ENCODE measurements around the gene PAGE5.

PAGE5 gene

GRCh38 chrX:55220119-55220794, at the start of gene PAGE5:
Gene PAGE5 (plus strand): TSS chrX:55220346. CDS start chrX:55221383, 1,037 bp downstream.
- H3K4me3 ChIP-seq (ENCODE audit: low read depth, low read length): no peak within 1 kb of the TSS

- H3K4me3 ChIP-seq (ENCODE audit: low read depth, low read length): no peak overlapping the region
Measured at GRCh38 chrX:55187281-55187680, 32.9 kb upstream of the PAGE5 start.

GRCh38 chrX:55196688-55197087, 23.5 kb upstream of the PAGE5 start:
- H3K4me3 ChIP-seq (ENCODE audit: low read depth, low read length): no peak overlapping the region

- no peak overlapping the region for H3K4me3 ChIP-seq (ENCODE audit: low read depth, low read length)
Measured at GRCh38 chrX:55201930-55202579, 18.1 kb upstream of the PAGE5 start.

- no peak overlapping the region for H3K4me3 ChIP-seq (ENCODE audit: low read depth, low read length)
Measured at GRCh38 chrX:55206162-55206941, 13.8 kb upstream of the PAGE5 start.

GRCh38 chrX:55210931-55211677, 9.0 kb upstream of the PAGE5 start:
- H3K4me3 ChIP-seq (ENCODE audit: low read depth, low read length): no peak overlapping the region

GRCh38 chrX:55213381-55213780, 6.8 kb upstream of the PAGE5 start:
- no peak overlapping the region for H3K4me3 ChIP-seq (ENCODE audit: low read depth, low read length)

GRCh38 chrX:55240788-55241340, 20.7 kb downstream of the PAGE5 start:
- no peak overlapping the region for H3K4me3 ChIP-seq (ENCODE audit: low read depth, low read length)

GRCh38 chrX:55253528-55253927, 33.4 kb downstream of the PAGE5 start:
- H3K4me3 ChIP-seq (ENCODE audit: low read depth, low read length): no peak overlapping the region

GRCh38 chrX:55260806-55261205, 40.7 kb downstream of the PAGE5 start:
- H3K4me3 ChIP-seq (ENCODE audit: low read depth, low read length): no peak overlapping the region

- no peak within 1 kb of the TSS for H3K4me3 ChIP-seq (ENCODE audit: low read depth, low read length)
Measured at GRCh38 chrX:55264816-55265215, 44.7 kb downstream of the PAGE5 start, which contains the start of gene PAGE3. Gene PAGE3 (minus strand): TSS chrX:55264916. CDS start chrX:55263903, 1,013 bp downstream.

All from iPS-11a (cell line).